Astrocyte (in vitro differentiated cells and primary cell): ENCODE results near the gene CBX8. TPM values are rescaled to one million over a fixed set of nuclear protein-coding genes. Genes with fewer than 3 reads are reported as not detected.

ENCODE experiments used
- total RNA-seq: library from RNA; stranded (reverse); gene quantifications from 2 replicates; pipeline ENCODE4 v1.2.1, GENCODE V29; 2021

The CBX8 gene
- total RNA-seq, 1 donor from 2014 or later = 3.4 TPM

Other genes starting within 250 kb of the CBX8 start
- 0.45 and 1.2 TPM in 2 replicates for gene RBFOX3, start 186.0 kb downstream of the CBX8 start, total RNA-seq
- gene ENPP7, start 66.1 kb downstream of the CBX8 start, total RNA-seq = not detected in 2 replicates
- gene CBX2, start 18.9 kb downstream of the CBX8 start, total RNA-seq = 3.9 and 6.7 TPM in 2 replicates
- gene CBX4, start 42.4 kb upstream of the CBX8 start, total RNA-seq = 12.6 and 16.9 TPM in 2 replicates
- gene TBC1D16, start 238.8 kb upstream of the CBX8 start, total RNA-seq = 37.6 and 45.1 TPM in 2 replicates
- 5.0 and 7.0 TPM in 2 replicates for gene CCDC40, start 239.6 kb upstream of the CBX8 start, total RNA-seq